ENCODE results near the gene TRAF3. TPM values are rescaled to one million over a fixed set of nuclear protein-coding genes. Genes with fewer than 3 reads are reported as not detected.

The TRAF3 gene
- polyA plus RNA-seq, 1 of the 3 experiments (the other 2 are of a cell fraction), result 17.9 TPM

GRCh38 chr14:102903889-102904512, 126.8 kb downstream of the TRAF3 start:
- Histone ChIP-seq H3K27me3 (ENCODE audit: insufficient read depth) (no peaks in the 10 kb centered on the region), H3K27ac (ENCODE audit: low read depth in 2 of 2, low read length in 1 of 2) (no peak overlapping the region), H3K79me2 (ENCODE audit: insufficient read depth) (no peaks in the 10 kb centered on the region), H3K9ac (no peak overlapping the region), H3K4me1 (ENCODE audit: control insufficient read depth in 1 of 2, insufficient read depth in 2 of 2, low read depth in 1 of 2, low read length in 1 of 2) (no peaks in the 10 kb centered on the region), H2AFZ (ENCODE audit: low read depth) (no peak overlapping the region), H3K9me3 (no peaks in the 10 kb centered on the region), H3K4me3 (ENCODE audit: low read depth in 2 of 2, low read length in 1 of 2) (no peak overlapping the region), H3F3A (replicated peaks; ENCODE audit: insufficient read depth) (peaks cover 3% of the 10 kb centered on the region), H4K20me1 (ENCODE audit: insufficient read depth) (no peaks in the 10 kb centered on the region), H3K4me2 (no peak overlapping the region), H3K36me3 (replicated peaks in 1 of 2; ENCODE audit: control insufficient read depth in 1 of 2, insufficient read depth in 2 of 2, low read length in 1 of 2) (peaks cover 13 to 24% of the 10 kb centered on the region in 2 experiments), H3K9me2 (no peaks in the 10 kb centered on the region)
- no peak for DNase-seq
- CTCF ChIA-PET, result no interaction called here
- TF ChIP-seq YY1 (IDR thresholded peaks at IDR 0.05; ENCODE audit: low read depth), result no peak
- TF ChIP-seq, protein P1, sequence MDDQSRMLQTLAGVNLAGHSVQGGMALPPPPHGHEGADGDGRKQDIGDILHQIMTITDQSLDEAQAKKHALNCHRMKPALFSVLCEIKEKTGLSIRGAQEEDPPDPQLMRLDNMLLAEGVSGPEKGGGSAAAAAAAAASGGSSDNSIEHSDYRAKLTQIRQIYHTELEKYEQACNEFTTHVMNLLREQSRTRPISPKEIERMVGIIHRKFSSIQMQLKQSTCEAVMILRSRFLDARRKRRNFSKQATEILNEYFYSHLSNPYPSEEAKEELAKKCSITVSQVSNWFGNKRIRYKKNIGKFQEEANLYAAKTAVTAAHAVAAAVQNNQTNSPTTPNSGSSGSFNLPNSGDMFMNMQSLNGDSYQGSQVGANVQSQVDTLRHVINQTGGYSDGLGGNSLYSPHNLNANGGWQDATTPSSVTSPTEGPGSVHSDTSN (IDR thresholded peaks at IDR 0.05), result no peak
- no peak for TF ChIP-seq RXRA (IDR thresholded peaks at IDR 0.05; ENCODE audit: borderline replicate concordance, low read depth)
- TF ChIP-seq, protein P2, sequence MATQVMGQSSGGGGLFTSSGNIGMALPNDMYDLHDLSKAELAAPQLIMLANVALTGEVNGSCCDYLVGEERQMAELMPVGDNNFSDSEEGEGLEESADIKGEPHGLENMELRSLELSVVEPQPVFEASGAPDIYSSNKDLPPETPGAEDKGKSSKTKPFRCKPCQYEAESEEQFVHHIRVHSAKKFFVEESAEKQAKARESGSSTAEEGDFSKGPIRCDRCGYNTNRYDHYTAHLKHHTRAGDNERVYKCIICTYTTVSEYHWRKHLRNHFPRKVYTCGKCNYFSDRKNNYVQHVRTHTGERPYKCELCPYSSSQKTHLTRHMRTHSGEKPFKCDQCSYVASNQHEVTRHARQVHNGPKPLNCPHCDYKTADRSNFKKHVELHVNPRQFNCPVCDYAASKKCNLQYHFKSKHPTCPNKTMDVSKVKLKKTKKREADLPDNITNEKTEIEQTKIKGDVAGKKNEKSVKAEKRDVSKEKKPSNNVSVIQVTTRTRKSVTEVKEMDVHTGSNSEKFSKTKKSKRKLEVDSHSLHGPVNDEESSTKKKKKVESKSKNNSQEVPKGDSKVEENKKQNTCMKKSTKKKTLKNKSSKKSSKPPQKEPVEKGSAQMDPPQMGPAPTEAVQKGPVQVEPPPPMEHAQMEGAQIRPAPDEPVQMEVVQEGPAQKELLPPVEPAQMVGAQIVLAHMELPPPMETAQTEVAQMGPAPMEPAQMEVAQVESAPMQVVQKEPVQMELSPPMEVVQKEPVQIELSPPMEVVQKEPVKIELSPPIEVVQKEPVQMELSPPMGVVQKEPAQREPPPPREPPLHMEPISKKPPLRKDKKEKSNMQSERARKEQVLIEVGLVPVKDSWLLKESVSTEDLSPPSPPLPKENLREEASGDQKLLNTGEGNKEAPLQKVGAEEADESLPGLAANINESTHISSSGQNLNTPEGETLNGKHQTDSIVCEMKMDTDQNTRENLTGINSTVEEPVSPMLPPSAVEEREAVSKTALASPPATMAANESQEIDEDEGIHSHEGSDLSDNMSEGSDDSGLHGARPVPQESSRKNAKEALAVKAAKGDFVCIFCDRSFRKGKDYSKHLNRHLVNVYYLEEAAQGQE (IDR thresholded peaks at IDR 0.05; ENCODE audit: low read depth, low read length), result no peak
- TF ChIP-seq TCF12 (IDR thresholded peaks at IDR 0.05), result no peak
- TF ChIP-seq NRF1 (IDR thresholded peaks at IDR 0.05; ENCODE audit: low read depth, low read length), result no peak
- no peak for TF ChIP-seq RAD21 (IDR thresholded peaks at IDR 0.05; ENCODE audit: low read length)
- POLR2A ChIA-PET, result no interaction called here
- 98% methylated on average over 5 of the region's 7 CpGs for WGBS (ENCODE audit: low lambda C conversion rate)

DNA sequence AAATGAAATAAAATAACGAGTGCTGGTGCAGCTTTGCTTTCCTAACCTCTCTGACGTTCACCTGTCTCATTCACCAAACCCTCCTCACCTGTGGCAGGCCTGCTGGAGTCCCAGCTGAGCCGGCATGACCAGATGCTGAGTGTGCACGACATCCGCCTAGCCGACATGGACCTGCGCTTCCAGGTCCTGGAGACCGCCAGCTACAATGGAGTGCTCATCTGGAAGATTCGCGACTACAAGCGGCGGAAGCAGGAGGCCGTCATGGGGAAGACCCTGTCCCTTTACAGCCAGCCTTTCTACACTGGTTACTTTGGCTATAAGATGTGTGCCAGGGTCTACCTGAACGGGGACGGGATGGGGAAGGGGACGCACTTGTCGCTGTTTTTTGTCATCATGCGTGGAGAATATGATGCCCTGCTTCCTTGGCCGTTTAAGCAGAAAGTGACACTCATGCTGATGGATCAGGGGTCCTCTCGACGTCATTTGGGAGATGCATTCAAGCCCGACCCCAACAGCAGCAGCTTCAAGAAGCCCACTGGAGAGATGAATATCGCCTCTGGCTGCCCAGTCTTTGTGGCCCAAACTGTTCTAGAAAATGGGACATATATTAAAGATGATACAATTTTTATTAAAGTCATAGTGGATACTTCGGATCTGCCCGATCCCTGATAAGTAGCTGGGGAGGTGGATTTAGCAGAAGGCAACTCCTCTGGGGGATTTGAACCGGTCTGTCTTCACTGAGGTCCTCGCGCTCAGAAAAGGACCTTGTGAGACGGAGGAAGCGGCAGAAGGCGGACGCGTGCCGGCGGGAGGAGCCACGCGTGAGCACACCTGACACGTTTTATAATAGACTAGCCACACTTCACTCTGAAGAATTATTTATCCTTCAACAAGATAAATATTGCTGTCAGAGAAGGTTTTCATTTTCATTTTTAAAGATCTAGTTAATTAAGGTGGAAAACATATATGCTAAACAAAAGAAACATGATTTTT, 128.2 kb downstream of the TRAF3 start:
- CTCF ChIA-PET, result interaction anchor here (1.5 kb wide), 1 partner anchor 10 kb away, joined by 4 read pairs; no protein-coding TSS in a partner anchor

More for the DNA sequence above, 128.2 kb downstream of the TRAF3 start:
- Histone ChIP-seq H3K79me2 (ENCODE audit: insufficient read depth) (no peaks in the 10 kb centered on the region), H3K9ac (no peak overlapping the region), H3K9me2 (no peaks in the 10 kb centered on the region), H3F3A (replicated peaks; ENCODE audit: insufficient read depth) (peaks cover 3% of the 10 kb centered on the region), H3K4me3 (ENCODE audit: low read depth in 2 of 2, low read length in 1 of 2) (no peak overlapping the region), H4K20me1 (ENCODE audit: insufficient read depth) (no peaks in the 10 kb centered on the region), H3K4me2 (no peak overlapping the region), H3K27me3 (ENCODE audit: insufficient read depth) (no peaks in the 10 kb centered on the region), H3K27ac (ENCODE audit: low read depth in 2 of 2, low read length in 1 of 2) (no peak overlapping the region), H3K4me1 (ENCODE audit: control insufficient read depth in 1 of 2, insufficient read depth in 2 of 2, low read depth in 1 of 2, low read length in 1 of 2) (no peaks in the 10 kb centered on the region), H3K9me3 (no peaks in the 10 kb centered on the region), H2AFZ (ENCODE audit: low read depth) (no peak overlapping the region), H3K36me3 (replicated peaks in 1 of 2; ENCODE audit: control insufficient read depth in 1 of 2, insufficient read depth in 2 of 2, low read length in 1 of 2) (peaks cover 13 to 24% of the 10 kb centered on the region in 2 experiments)
- TF ChIP-seq FOXJ3 (CRISPR knock-in tag; IDR thresholded peaks at IDR 0.05) (no peak), FOXM1 (IDR thresholded peaks at IDR 0.05; ENCODE audit: low read depth) (no peak), NFIC (IDR thresholded peaks at IDR 0.05; ENCODE audit: borderline replicate concordance) (no peak)
- TF ChIP-seq, protein P3, sequence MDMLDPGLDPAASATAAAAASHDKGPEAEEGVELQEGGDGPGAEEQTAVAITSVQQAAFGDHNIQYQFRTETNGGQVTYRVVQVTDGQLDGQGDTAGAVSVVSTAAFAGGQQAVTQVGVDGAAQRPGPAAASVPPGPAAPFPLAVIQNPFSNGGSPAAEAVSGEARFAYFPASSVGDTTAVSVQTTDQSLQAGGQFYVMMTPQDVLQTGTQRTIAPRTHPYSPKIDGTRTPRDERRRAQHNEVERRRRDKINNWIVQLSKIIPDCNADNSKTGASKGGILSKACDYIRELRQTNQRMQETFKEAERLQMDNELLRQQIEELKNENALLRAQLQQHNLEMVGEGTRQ (IDR thresholded peaks at IDR 0.05; ENCODE audit: borderline replicate concordance, low read depth, low read length), result no peak
- TF ChIP-seq, protein P1 (IDR thresholded peaks at IDR 0.05), result no peak
- POLR2A ChIA-PET, result no interaction called here
- 96% methylated on average over 38 of the region's 38 CpGs for WGBS (ENCODE audit: low lambda C conversion rate)
- no peak for DNase-seq

Measured in SK-N-SH (cell line).